GM21619 (cell line): ENCODE results near the gene TMEM109.

Experiments
- ATAC-seq: cut with Tn5 transposase; IDR thresholded peaks from one replicate; pipeline ENCODE4 v1.9.1; 2021; ENCODE audit not compliant: unreplicated experiment

The TMEM109 gene

GRCh38 chr11:60878245-60879101 is 35.5 kb upstream of the TMEM109 start:
- no peak for ATAC-seq

GRCh38 chr11:60879104-60879503 is 34.9 kb upstream of the TMEM109 start:
- ATAC-seq: no peak

GRCh38 chr11:60879971-60880588 is 33.9 kb upstream of the TMEM109 start:
- no peak for ATAC-seq

- ATAC-seq: no peak
These were observed 33.2 kb upstream of the TMEM109 start for GRCh38 chr11:60880643-60881282.

- ATAC-seq: no peak
These were observed 26.4 kb upstream of the TMEM109 start for GRCh38 chr11:60887556-60887955.

GRCh38 chr11:60889869-60890311 is 24.1 kb upstream of the TMEM109 start:
- ATAC-seq: no peak

GRCh38 chr11:60890696-60891095 is 23.3 kb upstream of the TMEM109 start:
- ATAC-seq: no peak

- ATAC-seq: no peak
These were observed 22.7 kb upstream of the TMEM109 start for GRCh38 chr11:60891103-60891741.

GRCh38 chr11:60895687-60896086 is 18.3 kb upstream of the TMEM109 start:
- ATAC-seq: no peak

- ATAC-seq: no peak
These were observed 16.5 kb upstream of the TMEM109 start for GRCh38 chr11:60897496-60897895.

GRCh38 chr11:60899046-60899936 is 14.7 kb upstream of the TMEM109 start:
- no peak for ATAC-seq

GRCh38 chr11:60899977-60900376 is 14.0 kb upstream of the TMEM109 start:
- ATAC-seq: no peak

- no peak for ATAC-seq
These were observed 13.1 kb upstream of the TMEM109 start for GRCh38 chr11:60900673-60901404.

GRCh38 chr11:60902625-60903024 is 11.3 kb upstream of the TMEM109 start:
- no peak for ATAC-seq

GRCh38 chr11:60905047-60905446 is 8.9 kb upstream of the TMEM109 start:
- ATAC-seq: no peak

- ATAC-seq: no peak
These were observed 8.3 kb upstream of the TMEM109 start for GRCh38 chr11:60905551-60906113.

GRCh38 chr11:60906132-60906972 is 7.6 kb upstream of the TMEM109 start, which contains the start of gene PRPF19:
PRPF19 (minus strand) TSS chr11:60906585; CDS start chr11:60906382, 203 bp downstream.
- peak; percentile 73 for ATAC-seq

- no peak for ATAC-seq
These were observed 5.2 kb upstream of the TMEM109 start for GRCh38 chr11:60908803-60909202.
